ENCODE data around the gene DUOX1. TPM values are rescaled to one million over a fixed set of nuclear protein-coding genes. Genes with fewer than 3 reads are reported as not detected.

The DUOX1 gene
- total RNA-seq, 2 donors from 2014 or later = 0.45 to 0.96 TPM

- H3K27me3 ChIP-seq = peaks cover 21% of the 10 kb centered on the region
- no peaks in the 10 kb centered on the region for H3K9me3 ChIP-seq
- TF ChIP-seq CTCF (IDR thresholded peaks at IDR 0.05) = no peak
- no peak overlapping the region for H3K9ac ChIP-seq (ENCODE audit: low read depth in 2 of 2, low read length in 2 of 2)
- no peaks in the 10 kb centered on the region for H3K36me3 ChIP-seq
- intact Hi-C loops (cut with DNase I) = no loop called here
- H3K4me1 ChIP-seq = peaks cover 3% of the 10 kb centered on the region
- DNase-seq = no peak
- H3K4me3 ChIP-seq = no peak overlapping the region
- no peak overlapping the region for H3K27ac ChIP-seq
Observed at GRCh38 chr15:45120081-45120972, 9.5 kb upstream of the DUOX1 start.

GRCh38 chr15:45121020-45121419 is 8.8 kb upstream of the DUOX1 start:
- Histone ChIP-seq H3K27me3 (peaks cover 16% of the 10 kb centered on the region), H3K9me3 (no peaks in the 10 kb centered on the region), H3K36me3 (no peaks in the 10 kb centered on the region), H3K27ac (no peak overlapping the region), H3K4me1 (peaks cover 3% of the 10 kb centered on the region), H3K9ac (ENCODE audit: low read depth in 2 of 2, low read length in 2 of 2) (no peak overlapping the region), H3K4me3 (no peak overlapping the region)
- DNase-seq = no peak
- intact Hi-C loops (cut with DNase I) = no loop called here
- no peak for TF ChIP-seq CTCF (IDR thresholded peaks at IDR 0.05)

DNA sequence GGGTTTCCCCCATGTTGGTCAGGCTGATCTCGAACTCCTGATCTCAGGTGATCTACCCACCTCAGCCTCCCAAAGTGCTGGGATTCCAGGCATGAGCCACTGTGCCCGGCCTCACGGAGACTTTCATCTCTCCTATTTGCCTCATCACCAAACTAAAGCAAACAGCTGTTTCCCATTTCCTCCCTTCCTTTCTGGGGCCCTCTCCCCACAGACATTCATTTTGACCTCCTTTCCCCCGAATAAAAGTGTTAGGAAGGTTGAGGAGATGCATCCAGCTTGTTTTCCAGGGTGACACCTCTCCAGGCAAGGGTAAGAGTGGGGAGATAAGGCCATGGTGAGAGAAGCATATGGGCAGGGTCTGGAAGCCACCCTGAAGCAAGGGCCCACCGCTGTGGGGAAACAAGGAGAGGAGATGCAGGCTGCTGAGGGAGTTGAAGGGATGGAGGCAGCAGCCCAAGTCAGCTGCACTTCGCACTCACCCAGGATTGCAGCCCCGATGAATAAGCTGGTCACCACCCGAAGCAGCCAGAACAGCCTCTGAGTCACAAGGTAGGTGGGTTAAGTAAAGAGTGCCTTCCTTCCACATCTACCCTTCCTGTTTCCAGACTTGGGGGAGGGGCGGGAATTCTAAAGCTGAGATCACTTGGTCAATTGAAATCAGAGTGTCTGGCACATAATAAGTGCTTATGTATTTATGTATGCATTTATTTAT is 7.9 kb upstream of the DUOX1 start:
- no peak for DNase-seq
- intact Hi-C loops (cut with DNase I) = no loop called here
- Histone ChIP-seq H3K36me3 (no peaks in the 10 kb centered on the region), H3K4me3 (no peak overlapping the region), H3K4me1 (peaks cover 3% of the 10 kb centered on the region), H3K27ac (no peak overlapping the region), H3K9me3 (no peaks in the 10 kb centered on the region), H3K27me3 (peaks cover 8% of the 10 kb centered on the region), H3K9ac (ENCODE audit: low read depth in 2 of 2, low read length in 2 of 2) (no peak overlapping the region)
- TF ChIP-seq CTCF (IDR thresholded peaks at IDR 0.05) = no peak

- Histone ChIP-seq H3K36me3 (no peaks in the 10 kb centered on the region), H3K27ac (no peak overlapping the region), H3K27me3 (peaks cover under 1% of the 10 kb centered on the region), H3K9ac (ENCODE audit: low read depth in 2 of 2, low read length in 2 of 2) (no peak overlapping the region), H3K4me1 (peaks cover 2% of the 10 kb centered on the region), H3K9me3 (no peaks in the 10 kb centered on the region), H3K4me3 (no peak overlapping the region)
- no peak for DNase-seq
- intact Hi-C loops (cut with DNase I) = no loop called here
- TF ChIP-seq CTCF (IDR thresholded peaks at IDR 0.05) = no peak
Observed at GRCh38 chr15:45122719-45123118, 7.1 kb upstream of the DUOX1 start.

DNA sequence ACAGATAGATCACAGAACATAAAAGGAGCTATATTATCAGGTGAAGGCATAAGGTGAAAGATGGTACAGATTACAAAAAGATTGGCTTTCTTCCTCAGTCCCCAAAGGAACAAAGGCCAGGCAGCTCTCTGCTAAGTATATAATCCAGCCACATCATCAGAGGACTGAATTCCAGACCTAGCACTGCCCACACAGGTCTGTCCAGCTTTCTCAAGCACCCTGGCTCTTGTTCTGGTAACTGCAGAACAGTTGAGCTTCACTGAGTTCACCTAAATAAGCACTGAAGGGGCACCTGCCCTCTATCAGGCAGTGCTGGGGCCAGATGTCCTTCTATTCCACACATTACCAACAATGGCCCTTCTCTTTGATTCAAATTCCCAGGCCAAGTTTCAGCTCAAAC is 6.4 kb upstream of the DUOX1 start:
- no peaks in the 10 kb centered on the region for H3K4me1 ChIP-seq
- H3K27me3 ChIP-seq = peaks cover 7% of the 10 kb centered on the region
- no peaks in the 10 kb centered on the region for H3K36me3 ChIP-seq
- intact Hi-C loops (cut with DNase I) = no loop called here
- H3K4me3 ChIP-seq = no peak overlapping the region
- no peak for DNase-seq
- no peak overlapping the region for H3K27ac ChIP-seq
- no peak overlapping the region for H3K9ac ChIP-seq (ENCODE audit: low read depth in 2 of 2, low read length in 2 of 2)
- H3K9me3 ChIP-seq = no peaks in the 10 kb centered on the region
- TF ChIP-seq CTCF (IDR thresholded peaks at IDR 0.05) = no peak
